NT2/D1 (cell line): ENCODE data around the gene PPP2R3A.
"Not testable (repeated sequence)": the region's sequence is repeated elsewhere in the genome, so short reads cannot be mapped to it uniquely, and the experiment has no call there.

Experiments used
- DNase-seq: peaks from one replicate; pipeline ENCODE4 v3.0.0-alpha.2; 2011; ENCODE audit warnings: low read depth, low spot score
- H3K27me3 ChIP-seq: 2 replicates; pipeline ENCODE4 v1.6.0; 2011; ENCODE audit warnings: mild to moderate bottlenecking; ENCODE audit not compliant: insufficient read length, insufficient read depth
- H3K36me3 ChIP-seq: 2 replicates; pipeline ENCODE4 v1.6.1; 2011; ENCODE audit warnings: mild to moderate bottlenecking, low read length, mixed read lengths; ENCODE audit not compliant: insufficient read depth, insufficient read length
- H3K4me1 ChIP-seq: 2 replicates; pipeline ENCODE4 v1.5.1; 2011; ENCODE audit not compliant: insufficient read depth, insufficient read length
- H3K4me3 ChIP-seq: 2 replicates; pipeline ENCODE4 v1.5.1; 2011; ENCODE audit warnings: low read depth; ENCODE audit not compliant: insufficient read length
- H3K9ac ChIP-seq: 2 replicates; pipeline ENCODE4 v1.6.0; 2011; ENCODE audit warnings: low read depth; ENCODE audit not compliant: insufficient read length
- H3K9me3 ChIP-seq: 2 replicates; pipeline ENCODE4 v1.5.1; 2011; ENCODE audit warnings: mild to moderate bottlenecking, low read length; ENCODE audit not compliant: insufficient read depth
- SUZ12 ChIP-seq: IDR thresholded peaks from 2 replicates; pipeline ENCODE4 v1.6.1; 2011; ENCODE audit not compliant: insufficient read length, insufficient read depth; ENCODE audit errors: extremely low read depth
- YY1 ChIP-seq: IDR thresholded peaks from 2 replicates; pipeline ENCODE4 v1.6.1; 2011; ENCODE audit not compliant: insufficient read length, insufficient read depth
- ZNF274 ChIP-seq: IDR thresholded peaks from 2 replicates; pipeline ENCODE4 v1.6.1; 2011; ENCODE audit warnings: mild to moderate bottlenecking, low read depth, low read length

Gene PPP2R3A

DNA sequence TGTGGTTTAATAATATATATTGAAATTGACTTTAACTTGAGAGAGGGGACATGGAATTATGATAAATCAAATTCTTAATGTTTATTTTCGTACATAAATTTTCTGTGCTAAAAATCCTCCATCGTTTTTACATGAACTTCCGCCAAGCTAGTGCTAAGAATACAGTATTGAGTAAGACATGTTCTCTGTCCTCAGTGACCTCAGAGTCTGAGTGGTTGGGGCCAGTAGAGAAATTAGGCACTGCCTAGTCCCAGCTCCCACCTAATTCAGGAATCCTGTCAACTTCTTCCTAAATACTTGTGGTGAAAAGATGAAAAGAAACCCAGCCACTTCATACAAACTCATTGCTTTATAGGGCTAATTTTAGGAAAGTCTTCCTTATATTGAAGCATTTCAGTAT, 110.3 kb downstream of the PPP2R3A start:
- TF ChIP-seq SUZ12 (no peak), YY1 (no peak), ZNF274 (no peak)
- no peaks in the 10 kb centered on the region for H3K4me1 ChIP-seq

GRCh38 chr3:136078421-136079364, 113.2 kb downstream of the PPP2R3A start:
- no peak for DNase-seq
- no peaks in the 10 kb centered on the region for H3K4me1 ChIP-seq
- peaks cover 8% of the 10 kb centered on the region for H3K36me3 ChIP-seq
- no peak overlapping the region for H3K4me3 ChIP-seq
- TF ChIP-seq ZNF274 (no peak), YY1 (no peak), SUZ12 (no peak)
- no peak overlapping the region for H3K9ac ChIP-seq
- H3K27me3 ChIP-seq = no peaks in the 10 kb centered on the region
- peaks cover 11% of the 10 kb centered on the region for H3K9me3 ChIP-seq

More for the DNA sequence above, 110.3 kb downstream of the PPP2R3A start:
- Histone ChIP-seq H3K27me3 (no peaks in the 10 kb centered on the region), H3K9ac (no peak overlapping the region), H3K36me3 (no peaks in the 10 kb centered on the region), H3K9me3 (no peaks in the 10 kb centered on the region), H3K4me3 (no peak overlapping the region)
- no peak for DNase-seq

GRCh38 chr3:136083641-136084382, 118.3 kb downstream of the PPP2R3A start:
- not testable (repeated sequence) for H3K4me1 ChIP-seq, DNase-seq, H3K9ac ChIP-seq, H3K27me3 ChIP-seq, H3K4me3 ChIP-seq
- peaks cover 19% of the 10 kb centered on the region for H3K36me3 ChIP-seq
- peaks cover 26% of the 10 kb centered on the region for H3K9me3 ChIP-seq

DNA sequence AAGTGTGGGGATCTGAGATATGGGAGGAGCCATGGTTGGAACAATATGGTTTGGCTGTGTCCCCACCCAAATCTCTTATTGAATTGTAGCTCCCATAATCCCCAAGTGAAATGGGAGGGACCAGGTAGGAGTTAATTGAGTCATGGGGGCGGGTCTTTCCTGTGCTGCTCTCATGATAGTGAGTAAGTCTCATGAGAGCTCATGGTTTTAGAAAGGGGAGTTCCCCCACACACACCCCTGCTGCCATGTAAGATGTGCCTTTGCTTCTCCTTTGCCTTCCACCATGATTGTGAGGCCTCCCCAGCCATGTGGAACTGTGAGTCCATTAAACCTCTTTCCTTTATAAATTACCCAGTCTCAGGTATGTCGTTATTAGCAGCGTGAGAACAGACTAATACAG, 119.5 kb downstream of the PPP2R3A start:
- H3K27me3 ChIP-seq, H3K4me1 ChIP-seq, DNase-seq, H3K4me3 ChIP-seq, H3K9ac ChIP-seq: not testable (repeated sequence)
- Histone ChIP-seq H3K36me3 (peaks cover 19% of the 10 kb centered on the region), H3K9me3 (peaks cover 26% of the 10 kb centered on the region)

DNA sequence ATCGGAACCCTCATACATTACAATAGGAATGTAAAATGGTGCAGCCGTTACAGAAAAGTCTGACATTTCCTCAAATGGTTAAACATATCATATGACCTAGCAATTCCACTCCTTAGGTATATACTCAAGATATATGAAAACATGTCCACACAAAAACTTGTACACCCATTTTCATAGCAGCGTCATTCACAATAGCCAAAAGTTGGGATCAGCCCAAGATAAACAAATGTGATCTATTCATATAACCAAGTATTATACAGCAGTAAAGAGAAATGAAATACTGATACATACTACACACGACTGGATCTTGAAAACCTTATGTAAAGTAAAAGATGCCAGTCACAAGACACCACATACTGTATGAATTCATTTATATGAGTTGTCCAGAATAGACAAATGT, 128.2 kb downstream of the PPP2R3A start:
- DNase-seq = no peak
- H3K9ac ChIP-seq = no peak overlapping the region
- H3K9me3 ChIP-seq = no peaks in the 10 kb centered on the region
- H3K4me3 ChIP-seq = no peak overlapping the region
- no peaks in the 10 kb centered on the region for H3K27me3 ChIP-seq
- no peaks in the 10 kb centered on the region for H3K4me1 ChIP-seq
- peaks cover 16% of the 10 kb centered on the region for H3K36me3 ChIP-seq
- TF ChIP-seq ZNF274 = no peak
- TF ChIP-seq SUZ12 = no peak
- TF ChIP-seq YY1 = no peak

DNA sequence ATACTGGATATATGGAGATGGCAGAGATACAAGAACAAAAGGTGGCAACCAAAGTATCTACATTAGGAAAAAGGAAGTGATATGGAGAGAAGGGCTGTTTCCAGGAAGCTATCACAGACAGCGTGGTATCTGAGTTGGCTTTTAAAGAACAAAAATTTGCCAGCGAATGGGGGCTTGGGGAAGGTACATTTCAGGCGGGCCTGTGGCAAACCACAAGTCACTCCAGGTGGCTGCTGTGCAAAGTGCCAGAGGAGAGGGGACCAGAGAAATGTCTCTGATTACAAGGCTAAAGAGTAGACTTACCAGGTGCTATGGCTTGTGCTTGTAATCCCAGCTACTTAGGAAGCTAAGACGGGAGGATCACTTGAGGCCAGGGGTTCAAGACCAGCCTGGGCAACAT, 139.5 kb downstream of the PPP2R3A start:
- Histone ChIP-seq H3K9me3 (no peaks in the 10 kb centered on the region), H3K27me3 (no peaks in the 10 kb centered on the region), H3K9ac (no peak overlapping the region), H3K36me3 (peaks cover 14% of the 10 kb centered on the region), H3K4me1 (no peaks in the 10 kb centered on the region), H3K4me3 (no peak overlapping the region)
- TF ChIP-seq SUZ12 = no peak
- TF ChIP-seq ZNF274 = no peak
- no peak for TF ChIP-seq YY1
- no peak for DNase-seq

GRCh38 chr3:136106101-136106500, 140.6 kb downstream of the PPP2R3A start:
- Histone ChIP-seq H3K4me3 (no peak overlapping the region), H3K27me3 (no peaks in the 10 kb centered on the region), H3K9me3 (no peaks in the 10 kb centered on the region), H3K9ac (no peak overlapping the region), H3K4me1 (no peaks in the 10 kb centered on the region), H3K36me3 (peaks cover 14% of the 10 kb centered on the region)
- TF ChIP-seq SUZ12 (no peak), YY1 (no peak), ZNF274 (no peak)
- DNase-seq = no peak
